Transverse colon (tissue), 3 donors: ENCODE results near the gene GSG1L.

Source experiments
- EP300 ChIP-seq: sonication (generic); formaldehyde crosslinking; IDR thresholded peaks from one replicate; pipeline ENCODE4 v1.6.1; 2017; ENCODE audit warnings: antibody characterized with exemption, low read depth
- POLR2A ChIP-seq: fragments of 450-650 bp; IDR thresholded peaks from one replicate; pipeline ENCODE4 v1.6.1; 2016; ENCODE audit warnings: antibody characterized with exemption, mild to moderate bottlenecking, moderate library complexity
- POLR2AphosphoS5 ChIP-seq, 3 donors: sonication (generic); formaldehyde crosslinking; IDR thresholded peaks; one replicate each; pipeline ENCODE4 v1.6.1; 2016; ENCODE audit warnings: antibody characterized with exemption in 3 of 3

DNA sequence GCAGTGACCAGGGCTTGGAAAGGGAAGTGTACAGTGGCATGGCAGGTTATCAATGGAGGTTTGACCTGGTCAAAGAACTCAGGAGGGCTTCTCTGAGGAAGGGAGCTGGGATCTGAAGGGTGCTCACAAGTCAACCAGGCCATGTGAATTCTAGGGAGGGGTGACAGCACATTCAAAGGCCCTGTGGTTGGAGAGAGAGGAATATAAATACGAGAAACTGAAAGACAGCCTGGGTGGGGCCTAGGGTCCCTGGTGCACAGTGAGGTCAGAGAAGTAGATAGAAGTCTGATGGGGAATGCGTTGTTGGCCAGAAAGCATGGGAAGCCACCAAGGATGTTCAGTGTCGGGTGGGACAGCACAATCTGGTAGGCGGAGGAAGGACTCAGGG lies 302.7 kb downstream of the GSG1L start:
- TF ChIP-seq EP300, result no peak
- TF ChIP-seq POLR2A, result no peak
- no peak for TF ChIP-seq POLR2AphosphoS5 (IDR thresholded peaks at IDR 0.05)
